Breast epithelium (tissue), 4 donors: ENCODE results near the gene CYP39A1. TPM values are rescaled to one million over a fixed set of nuclear protein-coding genes. Genes with fewer than 3 reads are reported as not detected.

ENCODE experiments used
- DNase-seq, 2 donors: peaks; one replicate each; pipeline ENCODE4 v3.0.0-alpha.2; 2019; ENCODE audit warnings: low spot score in 2 of 2
- H3K27ac ChIP-seq, 2 donors: fragments of 200-600 bp; sonication (generic) in 1 of 2; one replicate each; pipeline ENCODE4 v1.5.1; 2016 to 2019; ENCODE audit warnings: mild to moderate bottlenecking in 1 of 2
- H3K27me3 ChIP-seq, 2 donors: fragments of 200-600 bp; sonication (generic) in 1 of 2; one replicate each; pipeline versions ENCODE4 v1.5.1 to v1.6.0; 2017 to 2019; ENCODE audit warnings: control low read depth in 1 of 2, mild to moderate bottlenecking in 1 of 2
- H3K36me3 ChIP-seq: fragments of 200-600 bp; one replicate; pipeline ENCODE4 v1.5.1; 2019
- H3K4me1 ChIP-seq, 2 donors: fragments of 200-600 bp; sonication (generic); one replicate each; pipeline ENCODE4 v1.5.1; 2016 to 2019; ENCODE audit warnings: control low read depth in 1 of 2
- H3K4me3 ChIP-seq, 3 donors: fragments of 200-600 bp; sonication (generic); 1 replicate in 2 of 3; 2 replicates in 1 of 3; pipeline ENCODE4 v1.5.1; 2016 to 2019; ENCODE audit warnings: mild to moderate bottlenecking in 3 of 3, moderate library complexity in 2 of 3
- H3K9me3 ChIP-seq, 2 donors: fragments of 200-600 bp; sonication (generic) in 1 of 2; one replicate each; pipeline ENCODE4 v1.5.1; 2016 to 2019; ENCODE audit warnings: control low read depth in 1 of 2
- POLR2A ChIP-seq: fragments of 450-650 bp; IDR thresholded peaks from one replicate; pipeline ENCODE4 v1.6.1; 2016; ENCODE audit warnings: antibody characterized with exemption, mild to moderate bottlenecking, moderate library complexity
- POLR2AphosphoS5 ChIP-seq, 3 donors: sonication (generic); formaldehyde crosslinking; IDR thresholded peaks; one replicate each; pipeline ENCODE4 v1.6.1; 2017; ENCODE audit warnings: antibody characterized with exemption in 3 of 3
- intact Hi-C: fragments of 100-400 bp; cut with DNase I; formaldehyde crosslinking; loops from one replicate; pipeline ENCODE4 v1.15.1; 2023; ENCODE audit warnings: low total_unique reads
- total RNA-seq, 3 donors: library from RNA; depleted of rRNA; stranded (reverse); fragments of >200 nt; gene quantifications; one replicate each; pipeline ENCODE4 v1.1.0, GENCODE V29; 2016
- TF ChIP-seq, protein P1 (sequence below), 3 donors: fragments of 450-650 bp; IDR thresholded peaks; one replicate each; pipeline ENCODE4 v1.5.1; 2016 to 2017; ENCODE audit warnings: antibody characterized with exemption in 3 of 3, mild to moderate bottlenecking in 3 of 3, moderate library complexity in 3 of 3

The CYP39A1 gene
- total RNA-seq, 3 donors from 2014 or later: 1.6 to 12.3 (median 6.9) TPM

DNA sequence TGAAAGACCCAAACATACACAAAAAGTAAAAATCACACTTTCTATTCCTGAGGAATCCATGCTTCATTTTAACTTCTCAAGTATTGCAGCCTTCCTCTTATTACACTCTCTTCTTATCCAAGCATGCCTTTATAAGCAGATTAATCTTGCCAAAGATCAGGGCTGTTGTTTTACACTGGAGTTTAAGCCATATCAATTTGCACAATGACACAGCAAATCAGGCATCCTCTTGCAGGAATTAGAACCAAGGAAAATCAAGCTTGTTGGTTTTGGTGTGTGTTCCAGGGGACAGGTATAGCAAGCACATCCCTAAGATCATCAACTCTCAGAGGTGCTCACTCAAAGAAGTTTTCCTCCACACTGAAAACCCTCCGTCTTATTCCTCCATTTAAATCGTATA lies 69.5 kb downstream of the CYP39A1 start:
- no peaks in the 10 kb centered on the region for H3K36me3 ChIP-seq
- no peak overlapping the region for H3K27ac ChIP-seq
- TF ChIP-seq POLR2A: no peak
- TF ChIP-seq, protein P1, sequence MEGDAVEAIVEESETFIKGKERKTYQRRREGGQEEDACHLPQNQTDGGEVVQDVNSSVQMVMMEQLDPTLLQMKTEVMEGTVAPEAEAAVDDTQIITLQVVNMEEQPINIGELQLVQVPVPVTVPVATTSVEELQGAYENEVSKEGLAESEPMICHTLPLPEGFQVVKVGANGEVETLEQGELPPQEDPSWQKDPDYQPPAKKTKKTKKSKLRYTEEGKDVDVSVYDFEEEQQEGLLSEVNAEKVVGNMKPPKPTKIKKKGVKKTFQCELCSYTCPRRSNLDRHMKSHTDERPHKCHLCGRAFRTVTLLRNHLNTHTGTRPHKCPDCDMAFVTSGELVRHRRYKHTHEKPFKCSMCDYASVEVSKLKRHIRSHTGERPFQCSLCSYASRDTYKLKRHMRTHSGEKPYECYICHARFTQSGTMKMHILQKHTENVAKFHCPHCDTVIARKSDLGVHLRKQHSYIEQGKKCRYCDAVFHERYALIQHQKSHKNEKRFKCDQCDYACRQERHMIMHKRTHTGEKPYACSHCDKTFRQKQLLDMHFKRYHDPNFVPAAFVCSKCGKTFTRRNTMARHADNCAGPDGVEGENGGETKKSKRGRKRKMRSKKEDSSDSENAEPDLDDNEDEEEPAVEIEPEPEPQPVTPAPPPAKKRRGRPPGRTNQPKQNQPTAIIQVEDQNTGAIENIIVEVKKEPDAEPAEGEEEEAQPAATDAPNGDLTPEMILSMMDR (IDR thresholded peaks at IDR 0.05): no peak
- TF ChIP-seq POLR2AphosphoS5 (IDR thresholded peaks at IDR 0.05): no peak
- no peak for DNase-seq
- no peak overlapping the region for H3K4me3 ChIP-seq
- H3K27me3 ChIP-seq: no peaks in the 10 kb centered on the region
- no peaks in the 10 kb centered on the region for H3K4me1 ChIP-seq
- no peaks in the 10 kb centered on the region for H3K9me3 ChIP-seq
- intact Hi-C loops: no loop called here

DNA sequence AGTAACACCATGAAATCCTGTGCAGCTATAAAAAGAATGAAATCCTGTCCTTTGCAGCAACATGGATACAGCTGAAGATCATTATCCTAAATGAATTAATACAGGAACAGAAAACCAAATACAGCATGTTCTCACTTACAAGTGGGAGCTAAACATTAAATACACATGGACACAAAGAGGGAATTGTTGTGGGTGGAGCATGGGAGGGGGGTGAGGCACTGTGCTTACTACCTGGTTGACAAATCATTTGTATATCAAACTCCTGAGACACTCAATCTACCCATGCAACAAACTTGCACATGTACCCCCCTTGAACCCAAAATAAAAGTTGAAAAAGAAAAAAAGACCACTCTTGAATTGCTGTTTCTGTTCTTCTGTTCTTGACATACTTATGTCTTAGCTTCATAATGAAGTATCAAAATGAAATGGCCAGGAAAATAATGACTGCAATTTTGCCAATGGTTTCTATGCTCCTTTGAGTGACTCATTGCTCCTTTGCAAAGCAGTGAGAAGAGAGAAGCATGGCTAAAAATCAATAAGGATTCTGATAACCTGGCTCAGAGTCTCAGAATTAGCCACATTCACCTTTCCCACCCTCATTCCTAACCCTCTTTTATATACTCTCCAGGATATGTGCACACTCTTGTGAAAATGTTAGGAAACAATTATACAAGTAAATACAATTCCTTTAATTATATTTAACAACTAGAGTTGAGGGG lies 71.0 kb downstream of the CYP39A1 start:
- DNase-seq: no peak
- Histone ChIP-seq H3K4me3 (no peak overlapping the region), H3K27me3 (no peaks in the 10 kb centered on the region), H3K27ac (no peak overlapping the region), H3K4me1 (no peaks in the 10 kb centered on the region), H3K36me3 (no peaks in the 10 kb centered on the region), H3K9me3 (no peaks in the 10 kb centered on the region)
- no peak for TF ChIP-seq POLR2A
- TF ChIP-seq, protein P1 (IDR thresholded peaks at IDR 0.05): no peak
- intact Hi-C loops: no loop called here

DNA sequence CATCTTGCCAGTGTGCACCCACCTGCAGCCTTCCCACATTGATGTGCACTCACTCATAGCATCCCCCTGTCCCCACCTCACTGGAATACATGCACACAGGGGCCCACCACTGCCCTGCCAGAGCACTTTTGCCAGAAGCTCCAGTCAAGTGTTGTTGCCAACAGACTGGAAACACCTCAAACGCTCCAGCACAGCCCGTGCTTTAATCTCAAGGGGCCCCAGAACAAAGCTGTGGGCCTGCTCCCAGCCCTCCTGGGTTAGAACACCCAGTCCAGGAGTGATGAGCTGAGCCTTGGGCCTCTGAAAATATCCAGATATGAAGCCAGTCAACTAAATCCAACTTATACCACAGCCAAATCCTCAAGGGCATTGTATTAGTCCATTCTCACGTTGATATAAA lies 77.1 kb downstream of the CYP39A1 start:
- Histone ChIP-seq H3K4me1 (no peaks in the 10 kb centered on the region), H3K9me3 (no peaks in the 10 kb centered on the region), H3K27me3 (no peaks in the 10 kb centered on the region), H3K4me3 (no peak overlapping the region), H3K36me3 (no peaks in the 10 kb centered on the region), H3K27ac (no peak overlapping the region)
- DNase-seq: no peak
- TF ChIP-seq POLR2A (no peak), POLR2AphosphoS5 (IDR thresholded peaks at IDR 0.05) (no peak)
- TF ChIP-seq, protein P1 (IDR thresholded peaks at IDR 0.05): no peak
- intact Hi-C loops: no loop called here

- H3K4me3 ChIP-seq: no peak overlapping the region
- H3K27me3 ChIP-seq: no peaks in the 10 kb centered on the region
- no peaks in the 10 kb centered on the region for H3K4me1 ChIP-seq
- intact Hi-C loops: no loop called here
- H3K27ac ChIP-seq: no peak overlapping the region
- no peaks in the 10 kb centered on the region for H3K9me3 ChIP-seq
- TF ChIP-seq, protein P1 (IDR thresholded peaks at IDR 0.05): no peak
- TF ChIP-seq POLR2AphosphoS5 (IDR thresholded peaks at IDR 0.05) (no peak), POLR2A (no peak)
- no peak for DNase-seq
- H3K36me3 ChIP-seq: no peaks in the 10 kb centered on the region
Measured at GRCh38 chr6:46573140-46573539, 79.5 kb downstream of the CYP39A1 start.

GRCh38 chr6:46565531-46565930 lies 87.1 kb downstream of the CYP39A1 start:
- Histone ChIP-seq H3K36me3 (no peaks in the 10 kb centered on the region), H3K4me1 (no peaks in the 10 kb centered on the region), H3K9me3 (no peaks in the 10 kb centered on the region), H3K4me3 (no peak overlapping the region), H3K27me3 (no peaks in the 10 kb centered on the region), H3K27ac (no peak overlapping the region)
- intact Hi-C loops: no loop called here
- no peak for DNase-seq
- no peak for TF ChIP-seq POLR2AphosphoS5 (IDR thresholded peaks at IDR 0.05)
- no peak for TF ChIP-seq POLR2A
- TF ChIP-seq, protein P1 (IDR thresholded peaks at IDR 0.05): no peak
